Measurements from ENCODE around the gene MLH3.

Gene MLH3

DNA sequence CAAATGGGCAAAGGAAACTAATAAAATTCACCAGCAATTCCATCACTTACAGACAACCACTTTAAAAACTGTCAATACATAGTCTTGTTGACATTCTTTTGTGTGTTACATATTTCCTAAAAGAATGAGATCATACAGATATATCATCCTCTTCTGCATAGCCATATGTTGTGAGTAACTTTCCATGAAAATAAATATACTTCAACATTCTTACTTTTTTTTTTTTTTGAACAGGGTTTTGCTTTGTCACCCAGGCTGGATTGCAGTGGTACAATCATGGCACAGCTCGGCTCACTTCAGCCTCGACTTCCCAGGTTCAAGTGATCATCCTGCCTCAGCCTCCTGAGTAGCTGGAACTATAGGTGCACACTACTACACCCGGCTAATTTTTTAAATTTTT lies 39.1 kb upstream of the MLH3 start:
- ATAC-seq, result no peak
- TF ChIP-seq OSR1 (CRISPR knock-in tag; IDR thresholded peaks at IDR 0.05) (no peak), RARB (CRISPR knock-in tag; IDR thresholded peaks at IDR 0.05) (no peak), TOX (CRISPR knock-in tag; IDR thresholded peaks at IDR 0.05; ENCODE audit: borderline replicate concordance) (no peak), ARNTL (CRISPR knock-in tag; IDR thresholded peaks at IDR 0.05; ENCODE audit: borderline replicate concordance, low read depth) (no peak), ZNF70 (CRISPR knock-in tag; IDR thresholded peaks at IDR 0.05) (no peak), BACH2 (CRISPR knock-in tag; IDR thresholded peaks at IDR 0.05; ENCODE audit: borderline replicate concordance) (no peak), ZFP3 (CRISPR knock-in tag; IDR thresholded peaks at IDR 0.05) (no peak), ZNF8 (CRISPR knock-in tag; IDR thresholded peaks at IDR 0.05) (no peak), ZFP30 (CRISPR knock-in tag; IDR thresholded peaks at IDR 0.05) (no peak)
- TF ChIP-seq, protein P1, sequence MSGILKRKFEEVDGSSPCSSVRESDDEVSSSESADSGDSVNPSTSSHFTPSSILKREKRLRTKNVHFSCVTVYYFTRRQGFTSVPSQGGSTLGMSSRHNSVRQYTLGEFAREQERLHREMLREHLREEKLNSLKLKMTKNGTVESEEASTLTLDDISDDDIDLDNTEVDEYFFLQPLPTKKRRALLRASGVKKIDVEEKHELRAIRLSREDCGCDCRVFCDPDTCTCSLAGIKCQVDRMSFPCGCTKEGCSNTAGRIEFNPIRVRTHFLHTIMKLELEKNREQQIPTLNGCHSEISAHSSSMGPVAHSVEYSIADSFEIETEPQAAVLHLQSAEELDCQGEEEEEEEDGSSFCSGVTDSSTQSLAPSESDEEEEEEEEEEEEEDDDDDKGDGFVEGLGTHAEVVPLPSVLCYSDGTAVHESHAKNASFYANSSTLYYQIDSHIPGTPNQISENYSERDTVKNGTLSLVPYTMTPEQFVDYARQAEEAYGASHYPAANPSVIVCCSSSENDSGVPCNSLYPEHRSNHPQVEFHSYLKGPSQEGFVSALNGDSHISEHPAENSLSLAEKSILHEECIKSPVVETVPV (CRISPR knock-in tag; IDR thresholded peaks at IDR 0.05), result no peak
- TF ChIP-seq, protein P2, sequence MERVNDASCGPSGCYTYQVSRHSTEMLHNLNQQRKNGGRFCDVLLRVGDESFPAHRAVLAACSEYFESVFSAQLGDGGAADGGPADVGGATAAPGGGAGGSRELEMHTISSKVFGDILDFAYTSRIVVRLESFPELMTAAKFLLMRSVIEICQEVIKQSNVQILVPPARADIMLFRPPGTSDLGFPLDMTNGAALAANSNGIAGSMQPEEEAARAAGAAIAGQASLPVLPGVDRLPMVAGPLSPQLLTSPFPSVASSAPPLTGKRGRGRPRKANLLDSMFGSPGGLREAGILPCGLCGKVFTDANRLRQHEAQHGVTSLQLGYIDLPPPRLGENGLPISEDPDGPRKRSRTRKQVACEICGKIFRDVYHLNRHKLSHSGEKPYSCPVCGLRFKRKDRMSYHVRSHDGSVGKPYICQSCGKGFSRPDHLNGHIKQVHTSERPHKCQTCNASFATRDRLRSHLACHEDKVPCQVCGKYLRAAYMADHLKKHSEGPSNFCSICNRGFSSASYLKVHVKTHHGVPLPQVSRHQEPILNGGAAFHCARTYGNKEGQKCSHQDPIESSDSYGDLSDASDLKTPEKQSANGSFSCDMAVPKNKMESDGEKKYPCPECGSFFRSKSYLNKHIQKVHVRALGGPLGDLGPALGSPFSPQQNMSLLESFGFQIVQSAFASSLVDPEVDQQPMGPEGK (CRISPR knock-in tag; IDR thresholded peaks at IDR 0.05; ENCODE audit: borderline replicate concordance), result no peak

DNA sequence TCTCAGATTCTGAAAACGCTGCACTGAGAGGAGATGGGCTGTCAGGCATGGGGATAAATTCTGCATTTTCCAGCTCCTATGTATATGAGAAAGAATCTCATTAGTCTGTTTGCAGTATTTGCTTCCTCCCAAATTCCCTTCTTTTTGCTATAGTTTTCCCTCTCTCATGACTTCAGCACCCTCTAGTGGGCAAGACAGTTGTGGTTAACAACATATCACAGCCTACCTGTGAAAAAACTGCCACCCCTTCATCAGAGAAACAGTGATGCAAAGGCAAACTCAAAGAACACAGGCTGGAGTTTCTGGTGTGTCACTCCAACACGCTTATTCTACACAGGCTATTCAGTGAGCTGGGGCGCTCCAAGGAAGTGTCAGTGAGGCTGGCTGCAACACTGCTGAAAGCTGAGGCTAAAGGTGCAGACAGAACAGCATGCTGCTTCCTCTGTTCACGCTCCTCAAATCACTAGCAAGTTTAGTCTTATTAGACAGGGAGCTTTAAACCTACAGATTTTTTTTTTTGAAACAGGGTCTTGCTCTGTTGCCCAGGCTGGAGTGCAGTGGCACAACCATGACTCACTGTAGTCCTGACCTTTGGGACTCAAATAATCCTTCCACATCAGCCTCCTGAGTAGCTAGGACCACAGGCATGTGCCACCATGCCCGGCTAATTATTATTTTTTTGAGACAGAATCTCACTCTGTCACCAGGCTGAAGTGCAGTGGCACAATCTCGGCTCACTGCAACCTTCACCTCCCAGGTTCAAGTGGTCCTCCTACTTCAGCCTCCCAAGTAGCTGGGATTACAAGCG lies 37.5 kb upstream of the MLH3 start:
- TF ChIP-seq, protein P2 (CRISPR knock-in tag; IDR thresholded peaks at IDR 0.05; ENCODE audit: borderline replicate concordance), result no peak
- TF ChIP-seq CSDC2 (CRISPR knock-in tag; IDR thresholded peaks at IDR 0.05), result no peak
- TF ChIP-seq, protein P3, sequence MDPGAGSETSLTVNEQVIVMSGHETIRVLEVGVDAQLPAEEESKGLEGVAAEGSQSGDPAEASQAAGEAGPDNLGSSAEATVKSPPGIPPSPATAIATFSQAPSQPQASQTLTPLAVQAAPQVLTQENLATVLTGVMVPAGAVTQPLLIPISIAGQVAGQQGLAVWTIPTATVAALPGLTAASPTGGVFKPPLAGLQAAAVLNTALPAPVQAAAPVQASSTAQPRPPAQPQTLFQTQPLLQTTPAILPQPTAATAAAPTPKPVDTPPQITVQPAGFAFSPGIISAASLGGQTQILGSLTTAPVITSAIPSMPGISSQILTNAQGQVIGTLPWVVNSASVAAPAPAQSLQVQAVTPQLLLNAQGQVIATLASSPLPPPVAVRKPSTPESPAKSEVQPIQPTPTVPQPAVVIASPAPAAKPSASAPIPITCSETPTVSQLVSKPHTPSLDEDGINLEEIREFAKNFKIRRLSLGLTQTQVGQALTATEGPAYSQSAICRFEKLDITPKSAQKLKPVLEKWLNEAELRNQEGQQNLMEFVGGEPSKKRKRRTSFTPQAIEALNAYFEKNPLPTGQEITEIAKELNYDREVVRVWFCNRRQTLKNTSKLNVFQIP (CRISPR knock-in tag; IDR thresholded peaks at IDR 0.05; ENCODE audit: borderline replicate concordance, low read depth), result no peak
- no peak for TF ChIP-seq OSR1 (CRISPR knock-in tag; IDR thresholded peaks at IDR 0.05)
- ATAC-seq, result peak; percentile 91

DNA sequence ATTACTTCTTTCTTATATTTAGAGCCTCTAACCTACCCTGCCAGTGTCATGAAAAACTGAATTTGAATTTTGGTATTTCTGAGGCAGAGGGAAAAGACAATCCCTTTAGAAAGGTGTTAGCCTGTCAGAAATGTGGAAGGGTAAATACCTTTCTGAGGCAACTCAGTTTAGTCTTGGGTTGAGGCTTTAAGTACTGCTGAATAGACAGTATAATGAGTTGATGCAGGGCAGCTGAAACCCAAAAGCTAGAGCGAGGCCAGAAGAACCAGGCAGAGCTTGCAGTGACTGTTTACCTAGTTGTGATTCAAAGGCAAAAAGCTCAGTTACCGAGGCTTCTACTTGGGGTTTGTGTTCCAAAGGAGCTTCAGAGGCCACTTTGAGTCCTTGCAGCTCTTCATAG lies 36.9 kb upstream of the MLH3 start:
- no peak; the same call in 1 of the 3 replicates for ATAC-seq

DNA sequence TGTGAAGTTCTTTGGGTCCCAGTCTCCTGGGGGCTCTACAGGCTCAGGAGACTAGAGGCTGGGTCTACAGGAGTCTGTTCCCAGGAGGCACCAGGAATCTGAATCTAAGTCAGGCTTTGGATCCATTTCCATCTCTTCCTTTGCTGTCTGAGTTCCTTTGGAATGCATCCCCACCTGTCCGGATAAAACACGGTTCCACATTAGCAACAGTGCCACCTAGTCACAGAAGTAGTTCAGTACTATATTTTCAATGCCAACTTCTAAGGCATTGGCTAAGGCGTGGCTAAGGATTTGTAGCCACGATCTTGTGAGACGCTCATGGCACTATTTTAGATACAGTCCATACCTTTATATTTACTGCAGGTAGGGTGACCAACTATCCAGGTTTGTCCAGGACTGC lies 33.2 kb upstream of the MLH3 start:
- TF ChIP-seq ZNF565 (CRISPR knock-in tag; conservative IDR thresholded peaks at IDR 0.05; ENCODE audit: low read depth) (no peak), ZC3H10 (CRISPR knock-in tag; IDR thresholded peaks at IDR 0.05) (no peak), ISL1 (CRISPR knock-in tag; IDR thresholded peaks at IDR 0.05) (no peak), SNAI2 (CRISPR knock-in tag; IDR thresholded peaks at IDR 0.05) (no peak), OSR1 (CRISPR knock-in tag; IDR thresholded peaks at IDR 0.05) (no peak), PPARA (CRISPR knock-in tag; IDR thresholded peaks at IDR 0.05; ENCODE audit: borderline replicate concordance) (no peak), ZNF8 (CRISPR knock-in tag; IDR thresholded peaks at IDR 0.05) (no peak), ZNF70 (CRISPR knock-in tag; IDR thresholded peaks at IDR 0.05) (no peak)
- TF ChIP-seq, protein P4, sequence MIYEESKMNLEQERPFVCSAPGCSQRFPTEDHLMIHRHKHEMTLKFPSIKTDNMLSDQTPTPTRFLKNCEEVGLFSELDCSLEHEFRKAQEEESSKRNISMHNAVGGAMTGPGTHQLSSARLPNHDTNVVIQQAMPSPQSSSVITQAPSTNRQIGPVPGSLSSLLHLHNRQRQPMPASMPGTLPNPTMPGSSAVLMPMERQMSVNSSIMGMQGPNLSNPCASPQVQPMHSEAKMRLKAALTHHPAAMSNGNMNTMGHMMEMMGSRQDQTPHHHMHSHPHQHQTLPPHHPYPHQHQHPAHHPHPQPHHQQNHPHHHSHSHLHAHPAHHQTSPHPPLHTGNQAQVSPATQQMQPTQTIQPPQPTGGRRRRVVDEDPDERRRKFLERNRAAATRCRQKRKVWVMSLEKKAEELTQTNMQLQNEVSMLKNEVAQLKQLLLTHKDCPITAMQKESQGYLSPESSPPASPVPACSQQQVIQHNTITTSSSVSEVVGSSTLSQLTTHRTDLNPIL (CRISPR knock-in tag; IDR thresholded peaks at IDR 0.05; ENCODE audit: low read depth), result no peak
- peak; percentile 39; the same call in 1 of the 3 replicates for ATAC-seq

More for the DNA sequence above, 36.9 kb upstream of the MLH3 start:
- TF ChIP-seq OSR1 (CRISPR knock-in tag; IDR thresholded peaks at IDR 0.05) (no peak), ZNF8 (CRISPR knock-in tag; IDR thresholded peaks at IDR 0.05) (no peak)
- TF ChIP-seq, protein P2 (CRISPR knock-in tag; IDR thresholded peaks at IDR 0.05; ENCODE audit: borderline replicate concordance), result no peak
